Neural progenitor cell (in vitro differentiated cells): ENCODE data around the gene KCNJ10. TPM values are rescaled to one million over a fixed set of nuclear protein-coding genes. Genes with fewer than 3 reads are reported as not detected.

Source experiments
- DNase-seq: peaks from one replicate; pipeline ENCODE4 v3.0.0-alpha.2; 2016; ENCODE audit warnings: low spot score
- H2AFZ ChIP-seq: fragments of 200-600 bp; sonication (generic); replicated peaks from 2 replicates; pipeline ENCODE4 v1.6.1; 2016; ENCODE audit warnings: antibody characterized with exemption
- H3F3A ChIP-seq: fragments of 200-600 bp; sonication (generic); 2 replicates; pipeline ENCODE4 v1.6.1; 2016; ENCODE audit warnings: antibody characterized with exemption, low read depth
- H3K27ac ChIP-seq: fragments of 200-600 bp; sonication (generic); 2 replicates; pipeline ENCODE4 v1.5.1; 2016; ENCODE audit warnings: mild to moderate bottlenecking
- H3K27me3 ChIP-seq: fragments of 200-600 bp; sonication (generic); 2 replicates; pipeline ENCODE4 v1.6.1; 2016; ENCODE audit warnings: mild to moderate bottlenecking, moderate library complexity
- H3K36me3 ChIP-seq: fragments of 200-600 bp; sonication (generic); 2 replicates; pipeline ENCODE4 v1.5.1; 2016
- H3K4me1 ChIP-seq: fragments of 200-600 bp; sonication (generic); 2 replicates; pipeline ENCODE4 v1.6.1; 2016; ENCODE audit warnings: mixed run types
- H3K4me2 ChIP-seq: fragments of 200-600 bp; sonication (generic); 2 replicates; pipeline ENCODE4 v1.6.1; 2016
- H3K4me3 ChIP-seq: fragments of 200-600 bp; sonication (generic); 2 replicates; pipeline ENCODE4 v1.5.1; 2016
- H3K79me2 ChIP-seq: fragments of 200-600 bp; sonication (generic); 2 replicates; pipeline ENCODE4 v1.6.1; 2016; ENCODE audit warnings: low read depth
- H3K9ac ChIP-seq: fragments of 200-600 bp; sonication (generic); 2 replicates; pipeline ENCODE4 v1.6.1; 2016
- H3K9me3 ChIP-seq: fragments of 200-600 bp; sonication (generic); 2 replicates; pipeline ENCODE4 v1.5.1; 2016; ENCODE audit warnings: low read depth
- H4K20me1 ChIP-seq: fragments of 200-600 bp; sonication (generic); 2 replicates; pipeline ENCODE4 v1.6.1; 2016; ENCODE audit warnings: low read depth
- H3K27ac Mint-ChIP-seq: 3 replicates; pipeline ENCODE4 v1.8.0; 2021; ENCODE audit warnings: mixed read lengths
- H3K27me3 Mint-ChIP-seq: 2 replicates; pipeline ENCODE4 v1.8.0; 2022; ENCODE audit warnings: low read depth, mild to moderate bottlenecking, inconsistent platforms, moderate library complexity, mixed read lengths; ENCODE audit not compliant: insufficient read depth
- H3K36me3 Mint-ChIP-seq: 3 replicates; pipeline ENCODE4 v1.8.0; 2021; ENCODE audit warnings: mixed read lengths
- H3K4me1 Mint-ChIP-seq: 3 replicates; pipeline ENCODE4 v1.8.0; 2021; ENCODE audit warnings: mixed read lengths
- H3K4me3 Mint-ChIP-seq: 3 replicates; pipeline ENCODE4 v1.8.0; 2021; ENCODE audit warnings: mild to moderate bottlenecking, moderate library complexity, mixed read lengths
- H3K9me3 Mint-ChIP-seq: 3 replicates; pipeline ENCODE4 v1.8.0; 2020; ENCODE audit warnings: mixed read lengths
- EZH2 ChIP-seq: fragments of 200-600 bp; sonication (generic); IDR thresholded peaks from 2 replicates; pipeline ENCODE4 v1.6.1; 2017; ENCODE audit warnings: antibody characterized with exemption, mild to moderate bottlenecking, moderate library complexity
- EZH2phosphoT487 ChIP-seq: fragments of 200-600 bp; sonication (generic); IDR thresholded peaks from 2 replicates; pipeline ENCODE4 v1.6.1; 2017; ENCODE audit warnings: antibody characterized with exemption
- total RNA-seq: library from RNA; depleted of rRNA; stranded (reverse); fragments of >200 nt; gene quantifications from 2 replicates; pipeline ENCODE4 v1.2.3, GENCODE V29; 2015; ENCODE audit warnings: low replicate concordance
- TF ChIP-seq, protein P1 (sequence below): fragments of 200-600 bp; sonication (generic); IDR thresholded peaks from 2 replicates; pipeline ENCODE4 v1.5.1; 2017; ENCODE audit warnings: antibody characterized with exemption, mild to moderate bottlenecking

KCNJ10 gene
- total RNA-seq, 1 donor from 2014 or later: not detected

DNA sequence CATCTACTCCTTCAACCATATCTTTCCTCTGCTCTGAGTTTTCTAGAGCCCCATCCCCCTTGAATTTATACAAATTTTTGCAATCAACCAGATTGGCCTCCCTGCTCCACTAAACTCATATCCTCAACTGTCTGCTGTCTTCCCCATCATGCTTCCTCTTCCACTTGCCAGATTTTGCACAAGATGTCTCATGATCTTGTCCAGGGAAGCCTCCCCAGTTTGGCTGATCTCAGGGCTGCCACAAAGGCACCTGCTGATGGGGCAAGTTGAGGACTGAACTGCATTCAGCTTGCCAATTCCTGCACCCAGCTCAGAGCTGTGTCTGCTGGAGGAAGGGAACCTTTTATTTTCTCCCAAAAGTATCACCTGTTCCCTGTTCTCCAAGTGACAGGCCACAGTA lies 7.5 kb upstream of the KCNJ10 start:
- no peaks in the 10 kb centered on the region for H3K36me3 Mint-ChIP-seq
- peaks cover 80% of the 10 kb centered on the region for H3K27me3 ChIP-seq
- H3K27ac ChIP-seq: no peak overlapping the region
- no peaks in the 10 kb centered on the region for H3K9me3 ChIP-seq
- H3K4me1 ChIP-seq: no peaks in the 10 kb centered on the region
- TF ChIP-seq EZH2 (no peak), EZH2phosphoT487 (no peak)
- TF ChIP-seq, protein P1, sequence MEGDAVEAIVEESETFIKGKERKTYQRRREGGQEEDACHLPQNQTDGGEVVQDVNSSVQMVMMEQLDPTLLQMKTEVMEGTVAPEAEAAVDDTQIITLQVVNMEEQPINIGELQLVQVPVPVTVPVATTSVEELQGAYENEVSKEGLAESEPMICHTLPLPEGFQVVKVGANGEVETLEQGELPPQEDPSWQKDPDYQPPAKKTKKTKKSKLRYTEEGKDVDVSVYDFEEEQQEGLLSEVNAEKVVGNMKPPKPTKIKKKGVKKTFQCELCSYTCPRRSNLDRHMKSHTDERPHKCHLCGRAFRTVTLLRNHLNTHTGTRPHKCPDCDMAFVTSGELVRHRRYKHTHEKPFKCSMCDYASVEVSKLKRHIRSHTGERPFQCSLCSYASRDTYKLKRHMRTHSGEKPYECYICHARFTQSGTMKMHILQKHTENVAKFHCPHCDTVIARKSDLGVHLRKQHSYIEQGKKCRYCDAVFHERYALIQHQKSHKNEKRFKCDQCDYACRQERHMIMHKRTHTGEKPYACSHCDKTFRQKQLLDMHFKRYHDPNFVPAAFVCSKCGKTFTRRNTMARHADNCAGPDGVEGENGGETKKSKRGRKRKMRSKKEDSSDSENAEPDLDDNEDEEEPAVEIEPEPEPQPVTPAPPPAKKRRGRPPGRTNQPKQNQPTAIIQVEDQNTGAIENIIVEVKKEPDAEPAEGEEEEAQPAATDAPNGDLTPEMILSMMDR: no peak
- H3K79me2 ChIP-seq: no peaks in the 10 kb centered on the region
- H3K4me3 ChIP-seq: no peak overlapping the region
- H3K27ac Mint-ChIP-seq: no peak overlapping the region
- H2AFZ ChIP-seq: no peak overlapping the region
- H3K4me2 ChIP-seq: no peak overlapping the region
- H4K20me1 ChIP-seq: no peaks in the 10 kb centered on the region
- H3K4me1 Mint-ChIP-seq: peaks cover 22% of the 10 kb centered on the region
- H3K27me3 Mint-ChIP-seq: peaks cover 14% of the 10 kb centered on the region
- H3K36me3 ChIP-seq: no peaks in the 10 kb centered on the region
- no peak overlapping the region for H3K9ac ChIP-seq
- no peak overlapping the region for H3K4me3 Mint-ChIP-seq
- no peak for DNase-seq
- H3F3A ChIP-seq: no peaks in the 10 kb centered on the region
- peaks cover 2% of the 10 kb centered on the region for H3K9me3 Mint-ChIP-seq

DNA sequence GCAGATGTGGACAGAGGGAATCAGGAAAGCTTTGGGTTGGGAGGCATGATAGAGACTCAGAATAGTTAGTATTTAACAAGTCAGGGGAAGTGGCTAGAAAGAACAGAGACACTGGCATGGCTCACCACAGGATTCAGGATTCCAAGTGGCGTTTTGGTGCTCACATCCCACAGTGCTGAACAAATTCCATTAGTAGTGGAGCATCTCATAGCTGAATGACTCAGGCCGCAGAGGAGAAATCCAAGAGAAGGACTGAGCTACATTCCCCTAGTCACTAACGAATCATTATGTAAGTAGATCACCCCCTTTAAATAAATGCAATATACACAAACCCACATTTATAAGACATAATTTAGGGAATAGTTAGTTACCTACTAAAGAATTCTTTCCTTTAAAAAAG lies 6.3 kb upstream of the KCNJ10 start:
- Mint-ChIP-seq H3K4me1 (peaks cover 18% of the 10 kb centered on the region), H3K36me3 (no peaks in the 10 kb centered on the region), H3K27me3 (peaks cover 13% of the 10 kb centered on the region), H3K27ac (no peak overlapping the region), H3K4me3 (no peak overlapping the region), H3K9me3 (no peaks in the 10 kb centered on the region)
- Histone ChIP-seq H3K4me3 (no peak overlapping the region), H3K9me3 (no peaks in the 10 kb centered on the region), H4K20me1 (no peaks in the 10 kb centered on the region), H2AFZ (no peak overlapping the region), H3K4me2 (no peak overlapping the region), H3K9ac (no peak overlapping the region), H3K27ac (no peak overlapping the region), H3K4me1 (no peaks in the 10 kb centered on the region), H3K79me2 (no peaks in the 10 kb centered on the region), H3K27me3 (peaks cover 80% of the 10 kb centered on the region), H3K36me3 (no peaks in the 10 kb centered on the region), H3F3A (peaks cover 2% of the 10 kb centered on the region)
- TF ChIP-seq, protein P1: no peak
- no peak for TF ChIP-seq EZH2
- DNase-seq: no peak

DNA sequence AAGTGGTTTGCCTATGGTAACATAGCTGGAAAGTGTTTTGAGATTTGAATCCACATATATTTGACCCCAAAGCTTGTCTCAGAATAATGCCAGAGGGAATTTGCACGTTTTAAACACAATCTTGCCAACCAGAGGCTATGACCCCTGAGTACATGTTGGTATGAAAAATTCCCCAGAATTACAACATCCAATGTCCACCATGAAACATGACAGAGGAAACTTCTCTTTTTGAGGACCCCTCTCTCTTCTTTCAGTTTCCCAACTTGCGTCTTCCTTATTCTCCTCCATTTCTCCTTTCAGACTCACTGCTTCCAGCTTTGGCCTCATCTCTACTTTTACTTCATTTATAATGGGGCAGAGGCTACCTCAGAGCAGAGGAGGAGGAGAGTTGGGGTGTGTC lies 5.9 kb upstream of the KCNJ10 start:
- Mint-ChIP-seq H3K27ac (no peak overlapping the region), H3K4me3 (no peak overlapping the region), H3K4me1 (peaks cover 14% of the 10 kb centered on the region), H3K9me3 (no peaks in the 10 kb centered on the region), H3K27me3 (peaks cover 9% of the 10 kb centered on the region), H3K36me3 (no peaks in the 10 kb centered on the region)
- no peak overlapping the region for H3K4me3 ChIP-seq
- H3K9ac ChIP-seq: no peak overlapping the region
- DNase-seq: no peak
- H3K4me2 ChIP-seq: no peak overlapping the region
- TF ChIP-seq, protein P1: no peak
- TF ChIP-seq EZH2phosphoT487: no peak
- no peak for TF ChIP-seq EZH2
- no peak overlapping the region for H3K27ac ChIP-seq
- peaks cover 80% of the 10 kb centered on the region for H3K27me3 ChIP-seq
- H2AFZ ChIP-seq: no peak overlapping the region
- no peaks in the 10 kb centered on the region for H3K36me3 ChIP-seq
- no peaks in the 10 kb centered on the region for H3K4me1 ChIP-seq
- no peaks in the 10 kb centered on the region for H3K79me2 ChIP-seq
- H4K20me1 ChIP-seq: no peaks in the 10 kb centered on the region
- no peaks in the 10 kb centered on the region for H3K9me3 ChIP-seq
- H3F3A ChIP-seq: peaks cover 4% of the 10 kb centered on the region
